HL-60 (cell line): Measurements from ENCODE around the gene ZDHHC5.

ENCODE experiments used
- POLR2AphosphoS5 ChIP-seq: IDR thresholded peaks from 2 replicates; pipeline ENCODE4 v1.6.1; 2012; ENCODE audit warnings: low read depth
- REST ChIP-seq: IDR thresholded peaks from 2 replicates; pipeline ENCODE4 v1.6.1; 2012; ENCODE audit warnings: low read depth; ENCODE audit not compliant: insufficient replicate concordance
- TF ChIP-seq, protein P1 (sequence below): IDR thresholded peaks from one replicate; pipeline ENCODE4 v1.5.1; 2011; ENCODE audit warnings: low read length, control low read depth, inconsistent platforms; ENCODE audit not compliant: insufficient read depth

DNA sequence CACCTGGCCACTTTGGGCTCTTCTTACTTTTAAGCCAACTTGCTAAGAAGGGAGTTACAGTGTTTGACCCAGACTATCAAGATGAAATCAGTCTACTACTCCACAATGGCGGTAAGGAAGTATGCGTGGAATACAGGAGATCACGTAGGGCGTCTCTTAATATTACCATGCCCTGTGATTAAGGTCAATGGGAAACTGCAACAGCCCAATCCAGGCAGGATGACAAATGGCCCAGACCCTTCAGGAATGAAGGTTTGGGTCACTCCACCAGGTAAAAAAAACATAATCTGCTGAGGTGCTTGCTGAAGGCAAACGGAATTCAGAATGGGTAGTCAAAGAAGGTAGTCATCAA is 17.2 kb upstream of the ZDHHC5 start:
- TF ChIP-seq, protein P1, sequence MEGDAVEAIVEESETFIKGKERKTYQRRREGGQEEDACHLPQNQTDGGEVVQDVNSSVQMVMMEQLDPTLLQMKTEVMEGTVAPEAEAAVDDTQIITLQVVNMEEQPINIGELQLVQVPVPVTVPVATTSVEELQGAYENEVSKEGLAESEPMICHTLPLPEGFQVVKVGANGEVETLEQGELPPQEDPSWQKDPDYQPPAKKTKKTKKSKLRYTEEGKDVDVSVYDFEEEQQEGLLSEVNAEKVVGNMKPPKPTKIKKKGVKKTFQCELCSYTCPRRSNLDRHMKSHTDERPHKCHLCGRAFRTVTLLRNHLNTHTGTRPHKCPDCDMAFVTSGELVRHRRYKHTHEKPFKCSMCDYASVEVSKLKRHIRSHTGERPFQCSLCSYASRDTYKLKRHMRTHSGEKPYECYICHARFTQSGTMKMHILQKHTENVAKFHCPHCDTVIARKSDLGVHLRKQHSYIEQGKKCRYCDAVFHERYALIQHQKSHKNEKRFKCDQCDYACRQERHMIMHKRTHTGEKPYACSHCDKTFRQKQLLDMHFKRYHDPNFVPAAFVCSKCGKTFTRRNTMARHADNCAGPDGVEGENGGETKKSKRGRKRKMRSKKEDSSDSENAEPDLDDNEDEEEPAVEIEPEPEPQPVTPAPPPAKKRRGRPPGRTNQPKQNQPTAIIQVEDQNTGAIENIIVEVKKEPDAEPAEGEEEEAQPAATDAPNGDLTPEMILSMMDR, result no peak
- TF ChIP-seq REST (no peak), POLR2AphosphoS5 (no peak)
